ENCODE data around the gene ZRANB2. TPM values are rescaled to one million over a fixed set of nuclear protein-coding genes. Genes with fewer than 3 reads are reported as not detected.

The ZRANB2 gene
- total RNA-seq, 1 donor from 2014 or later: 84.3 TPM

- no peaks in the 10 kb centered on the region for H3K27me3 Mint-ChIP-seq (ENCODE audit: unreplicated experiment)
- DNase-seq (ENCODE audit: extremely low spot score, unreplicated experiment): no peak
- peaks cover 31% of the 10 kb centered on the region for H3K4me1 Mint-ChIP-seq (ENCODE audit: unreplicated experiment)
- no peaks in the 10 kb centered on the region for H3K9me3 Mint-ChIP-seq (ENCODE audit: unreplicated experiment)
- no peak overlapping the region for H3K27ac Mint-ChIP-seq (ENCODE audit: unreplicated experiment)
- TF ChIP-seq, protein P1, sequence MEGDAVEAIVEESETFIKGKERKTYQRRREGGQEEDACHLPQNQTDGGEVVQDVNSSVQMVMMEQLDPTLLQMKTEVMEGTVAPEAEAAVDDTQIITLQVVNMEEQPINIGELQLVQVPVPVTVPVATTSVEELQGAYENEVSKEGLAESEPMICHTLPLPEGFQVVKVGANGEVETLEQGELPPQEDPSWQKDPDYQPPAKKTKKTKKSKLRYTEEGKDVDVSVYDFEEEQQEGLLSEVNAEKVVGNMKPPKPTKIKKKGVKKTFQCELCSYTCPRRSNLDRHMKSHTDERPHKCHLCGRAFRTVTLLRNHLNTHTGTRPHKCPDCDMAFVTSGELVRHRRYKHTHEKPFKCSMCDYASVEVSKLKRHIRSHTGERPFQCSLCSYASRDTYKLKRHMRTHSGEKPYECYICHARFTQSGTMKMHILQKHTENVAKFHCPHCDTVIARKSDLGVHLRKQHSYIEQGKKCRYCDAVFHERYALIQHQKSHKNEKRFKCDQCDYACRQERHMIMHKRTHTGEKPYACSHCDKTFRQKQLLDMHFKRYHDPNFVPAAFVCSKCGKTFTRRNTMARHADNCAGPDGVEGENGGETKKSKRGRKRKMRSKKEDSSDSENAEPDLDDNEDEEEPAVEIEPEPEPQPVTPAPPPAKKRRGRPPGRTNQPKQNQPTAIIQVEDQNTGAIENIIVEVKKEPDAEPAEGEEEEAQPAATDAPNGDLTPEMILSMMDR (IDR thresholded peaks at IDR 0.05): no peak
- no peak overlapping the region for H3K4me3 Mint-ChIP-seq (ENCODE audit: unreplicated experiment)
- no peaks in the 10 kb centered on the region for H3K36me3 Mint-ChIP-seq (ENCODE audit: unreplicated experiment)
These were observed 5.5 kb upstream of the ZRANB2 start for GRCh38 chr1:71086331-71086730.

DNA sequence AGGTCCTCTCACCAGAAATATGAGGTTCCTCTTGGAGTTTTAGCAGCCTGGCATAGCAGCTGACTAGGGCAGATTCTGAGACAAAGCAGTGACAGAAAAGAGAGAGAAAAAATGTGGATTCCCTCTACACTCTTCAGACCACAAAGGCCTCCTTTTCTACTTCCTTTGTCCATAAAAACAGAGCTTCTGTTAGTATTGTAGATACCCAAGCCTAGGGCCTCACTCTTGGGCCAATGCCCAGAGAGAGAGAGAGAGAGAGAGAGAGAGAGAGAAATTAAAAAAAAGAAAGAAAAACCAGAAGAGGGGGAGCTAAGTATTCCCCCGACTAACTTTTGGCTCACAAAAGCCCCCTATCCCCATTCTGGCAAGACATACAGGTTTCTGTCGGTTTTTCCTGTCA lies 2.4 kb upstream of the ZRANB2 start:
- TF ChIP-seq, protein P1 (IDR thresholded peaks at IDR 0.05): no peak
- no peak overlapping the region for H3K4me3 Mint-ChIP-seq (ENCODE audit: unreplicated experiment)
- H3K27me3 Mint-ChIP-seq (ENCODE audit: unreplicated experiment): no peaks in the 10 kb centered on the region
- peaks cover 19% of the 10 kb centered on the region for H3K4me1 Mint-ChIP-seq (ENCODE audit: unreplicated experiment)
- no peak for DNase-seq (ENCODE audit: extremely low spot score, unreplicated experiment)
- no peaks in the 10 kb centered on the region for H3K9me3 Mint-ChIP-seq (ENCODE audit: unreplicated experiment)
- H3K27ac Mint-ChIP-seq (ENCODE audit: unreplicated experiment): no peak overlapping the region
- H3K36me3 Mint-ChIP-seq (ENCODE audit: unreplicated experiment): no peaks in the 10 kb centered on the region

DNA sequence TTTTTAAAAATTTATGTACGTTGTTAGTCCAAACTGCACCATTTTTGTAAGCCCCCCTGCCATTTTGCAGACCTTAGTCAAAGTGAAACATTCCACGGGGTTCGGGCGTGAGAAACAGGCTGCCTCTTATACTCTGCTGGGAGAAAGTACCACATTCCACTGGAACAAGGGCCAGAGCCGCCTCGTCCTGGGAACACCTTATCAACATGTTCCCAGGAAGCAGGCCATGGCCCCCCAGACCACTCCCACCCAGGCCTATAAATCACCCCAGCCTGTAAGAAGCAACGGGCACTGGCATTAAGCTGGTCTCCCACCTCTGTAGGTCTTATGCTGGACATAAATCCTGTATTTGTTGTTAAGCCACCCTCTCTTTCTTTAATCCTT lies 854 bp upstream of the ZRANB2 start:
- Mint-ChIP-seq H3K27me3 (ENCODE audit: unreplicated experiment) (no peaks in the 10 kb centered on the region), H3K27ac (ENCODE audit: unreplicated experiment) (peak overlapping the region; percentile 99)
- DNase-seq (ENCODE audit: extremely low spot score, unreplicated experiment): no peak

DNA sequence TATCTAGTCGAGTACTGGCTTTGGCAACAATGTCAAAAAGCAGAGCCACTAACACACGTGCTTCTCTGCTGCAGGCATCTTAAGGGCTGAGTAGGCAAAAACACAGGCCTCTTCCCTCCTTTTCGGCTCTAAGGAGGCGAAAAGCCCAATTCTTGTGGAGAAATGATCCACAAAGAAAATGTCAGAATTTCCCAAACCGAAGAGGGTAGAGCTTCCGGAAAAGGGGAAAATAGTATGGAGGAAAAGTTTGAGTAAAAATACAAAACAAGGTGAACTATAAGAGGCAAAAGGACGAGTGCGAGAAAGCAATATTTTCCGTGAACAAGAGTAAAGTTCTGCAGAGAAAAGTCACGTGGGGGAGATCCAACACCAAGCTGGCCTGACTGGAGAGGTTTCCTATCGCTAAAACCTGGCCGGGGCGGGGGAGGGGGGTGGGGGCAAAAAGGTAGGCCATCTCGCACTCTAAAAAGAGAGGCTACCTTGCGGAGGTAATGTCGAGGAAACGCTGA lies 551 bp downstream of the ZRANB2 start:
- Mint-ChIP-seq H3K4me3 (ENCODE audit: unreplicated experiment) (peak overlapping the region; percentile 90), H3K36me3 (ENCODE audit: unreplicated experiment) (peaks cover 12% of the 10 kb centered on the region), H3K27ac (ENCODE audit: unreplicated experiment) (peak overlapping the region; percentile 99), H3K4me1 (ENCODE audit: unreplicated experiment) (peaks cover 22% of the 10 kb centered on the region), H3K9me3 (ENCODE audit: unreplicated experiment) (no peaks in the 10 kb centered on the region), H3K27me3 (ENCODE audit: unreplicated experiment) (no peaks in the 10 kb centered on the region)
- TF ChIP-seq, protein P1 (IDR thresholded peaks at IDR 0.05): no peak
- no peak for DNase-seq (ENCODE audit: extremely low spot score, unreplicated experiment)

More for the DNA sequence above, 854 bp upstream of the ZRANB2 start:
- TF ChIP-seq, protein P1 (IDR thresholded peaks at IDR 0.05): no peak
- no peaks in the 10 kb centered on the region for H3K9me3 Mint-ChIP-seq (ENCODE audit: unreplicated experiment)
- peak overlapping the region; percentile 90 for H3K4me3 Mint-ChIP-seq (ENCODE audit: unreplicated experiment)
- H3K4me1 Mint-ChIP-seq (ENCODE audit: unreplicated experiment): peaks cover 19% of the 10 kb centered on the region
- H3K36me3 Mint-ChIP-seq (ENCODE audit: unreplicated experiment): peaks cover 3% of the 10 kb centered on the region

- no peaks in the 10 kb centered on the region for H3K27me3 Mint-ChIP-seq (ENCODE audit: unreplicated experiment)
- H3K9me3 Mint-ChIP-seq (ENCODE audit: unreplicated experiment): no peaks in the 10 kb centered on the region
- H3K36me3 Mint-ChIP-seq (ENCODE audit: unreplicated experiment): peaks cover 50% of the 10 kb centered on the region
- H3K4me3 Mint-ChIP-seq (ENCODE audit: unreplicated experiment): no peak overlapping the region
- no peak overlapping the region for H3K27ac Mint-ChIP-seq (ENCODE audit: unreplicated experiment)
- peaks cover 11% of the 10 kb centered on the region for H3K4me1 Mint-ChIP-seq (ENCODE audit: unreplicated experiment)
- TF ChIP-seq, protein P1 (IDR thresholded peaks at IDR 0.05): no peak
- no peak for DNase-seq (ENCODE audit: extremely low spot score, unreplicated experiment)
These were observed 6.2 kb downstream of the ZRANB2 start for GRCh38 chr1:71074681-71075080.
